ENCODE results near the gene KCNN3.

KCNN3 gene

GRCh38 chr1:154809436-154810413 is 60.4 kb downstream of the KCNN3 start (continued):
- TF ChIP-seq POU6F1 (CRISPR knock-in tag; IDR thresholded peaks at IDR 0.05; ENCODE audit: borderline replicate concordance, low read depth) (no peak), TCF4 (CRISPR knock-in tag; IDR thresholded peaks at IDR 0.05; ENCODE audit: borderline replicate concordance) (no peak), TOX (CRISPR knock-in tag; IDR thresholded peaks at IDR 0.05; ENCODE audit: borderline replicate concordance) (no peak), ZC3H10 (CRISPR knock-in tag; IDR thresholded peaks at IDR 0.05) (no peak), ZNF565 (CRISPR knock-in tag; conservative IDR thresholded peaks at IDR 0.05; ENCODE audit: low read depth) (no peak)

GRCh38 chr1:154808909-154809262 is 61.2 kb downstream of the KCNN3 start:
- TF ChIP-seq, protein P1, sequence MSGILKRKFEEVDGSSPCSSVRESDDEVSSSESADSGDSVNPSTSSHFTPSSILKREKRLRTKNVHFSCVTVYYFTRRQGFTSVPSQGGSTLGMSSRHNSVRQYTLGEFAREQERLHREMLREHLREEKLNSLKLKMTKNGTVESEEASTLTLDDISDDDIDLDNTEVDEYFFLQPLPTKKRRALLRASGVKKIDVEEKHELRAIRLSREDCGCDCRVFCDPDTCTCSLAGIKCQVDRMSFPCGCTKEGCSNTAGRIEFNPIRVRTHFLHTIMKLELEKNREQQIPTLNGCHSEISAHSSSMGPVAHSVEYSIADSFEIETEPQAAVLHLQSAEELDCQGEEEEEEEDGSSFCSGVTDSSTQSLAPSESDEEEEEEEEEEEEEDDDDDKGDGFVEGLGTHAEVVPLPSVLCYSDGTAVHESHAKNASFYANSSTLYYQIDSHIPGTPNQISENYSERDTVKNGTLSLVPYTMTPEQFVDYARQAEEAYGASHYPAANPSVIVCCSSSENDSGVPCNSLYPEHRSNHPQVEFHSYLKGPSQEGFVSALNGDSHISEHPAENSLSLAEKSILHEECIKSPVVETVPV (CRISPR knock-in tag; IDR thresholded peaks at IDR 0.05) = no peak
- TF ChIP-seq ZFP30 (CRISPR knock-in tag; IDR thresholded peaks at IDR 0.05) = no peak
- no peak for TF ChIP-seq RARB (CRISPR knock-in tag; IDR thresholded peaks at IDR 0.05)
- no peak for TF ChIP-seq ZC3H10 (CRISPR knock-in tag; IDR thresholded peaks at IDR 0.05)
- no peak for ATAC-seq

DNA sequence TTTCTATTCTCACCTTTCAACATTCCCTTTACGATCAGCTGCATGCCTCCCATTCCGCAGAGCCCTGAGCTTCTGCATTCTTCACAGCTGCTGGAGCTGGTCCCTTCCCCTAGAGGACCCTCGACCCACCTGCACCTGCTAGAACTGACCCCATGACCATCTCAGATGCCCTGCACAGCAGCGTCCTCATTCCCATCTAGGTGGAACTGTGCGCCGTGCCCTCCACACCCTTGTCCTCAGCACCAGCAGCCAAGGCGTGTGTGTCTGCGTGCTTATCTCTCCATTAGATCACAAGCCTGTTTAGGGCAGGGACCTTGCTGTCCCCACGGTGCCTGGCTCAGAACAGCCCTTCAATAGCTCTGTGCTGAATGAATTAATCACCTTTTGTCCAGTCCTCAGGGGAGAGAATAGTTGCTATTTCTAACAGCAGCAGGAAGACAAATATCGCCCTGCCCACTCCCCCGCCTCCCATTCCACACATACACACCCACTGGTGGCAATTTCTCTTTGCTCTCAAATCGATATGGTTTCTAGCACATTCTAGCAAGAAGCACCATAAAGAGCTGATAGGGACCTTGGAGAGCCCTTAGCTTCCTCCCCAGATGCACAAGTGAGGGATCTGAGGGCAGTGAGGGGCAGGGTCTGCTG is 61.7 kb downstream of the KCNN3 start:
- no peak for ATAC-seq
- TF ChIP-seq GLIS3 (CRISPR knock-in tag; IDR thresholded peaks at IDR 0.05) (no peak), PPARA (CRISPR knock-in tag; IDR thresholded peaks at IDR 0.05; ENCODE audit: borderline replicate concordance) (no peak)

DNA sequence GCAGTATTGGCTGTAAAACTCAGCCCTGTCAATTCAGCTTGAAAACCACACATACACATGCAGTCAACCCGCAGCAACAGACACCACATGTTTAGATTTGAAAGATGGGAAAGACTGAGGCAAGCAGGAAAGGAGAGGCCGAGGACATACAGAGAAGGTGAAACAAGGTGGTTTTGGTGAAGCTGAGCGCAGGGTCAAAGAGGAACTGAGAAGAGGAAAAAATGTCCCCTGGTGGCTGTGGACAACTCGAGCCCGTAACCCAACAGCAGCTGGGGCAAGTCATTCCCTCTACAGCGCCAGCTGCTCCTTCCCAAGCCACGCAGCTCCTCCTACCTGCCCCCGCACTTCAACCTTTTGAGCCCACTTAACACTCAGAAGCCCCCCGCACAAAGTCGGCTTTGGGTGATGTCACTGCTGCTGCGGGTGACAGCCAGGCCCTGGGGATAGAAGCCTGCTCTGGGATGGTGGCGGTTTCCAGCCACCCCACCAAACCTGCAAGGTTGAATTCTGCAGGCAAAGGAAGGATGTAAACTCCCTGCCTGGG is 63.0 kb downstream of the KCNN3 start:
- no peak for TF ChIP-seq ZFP30 (CRISPR knock-in tag; IDR thresholded peaks at IDR 0.05)
- TF ChIP-seq RARB (CRISPR knock-in tag; IDR thresholded peaks at IDR 0.05) = no peak
- TF ChIP-seq ARNTL (CRISPR knock-in tag; IDR thresholded peaks at IDR 0.05; ENCODE audit: borderline replicate concordance, low read depth) = no peak
- TF ChIP-seq, protein P1 (CRISPR knock-in tag; IDR thresholded peaks at IDR 0.05) = no peak
- TF ChIP-seq ZNF8 (CRISPR knock-in tag; IDR thresholded peaks at IDR 0.05) = no peak
- no peak for TF ChIP-seq ISL1 (CRISPR knock-in tag; IDR thresholded peaks at IDR 0.05)
- no peak for TF ChIP-seq PPARA (CRISPR knock-in tag; IDR thresholded peaks at IDR 0.05; ENCODE audit: borderline replicate concordance)
- TF ChIP-seq PATZ1 (CRISPR knock-in tag; IDR thresholded peaks at IDR 0.05; ENCODE audit: borderline replicate concordance) = no peak
- no peak for TF ChIP-seq GLIS3 (CRISPR knock-in tag; IDR thresholded peaks at IDR 0.05)
- no peak for TF ChIP-seq SNAI2 (CRISPR knock-in tag; IDR thresholded peaks at IDR 0.05)
- TF ChIP-seq CSDC2 (CRISPR knock-in tag; IDR thresholded peaks at IDR 0.05) = no peak
- no peak for TF ChIP-seq TOX (CRISPR knock-in tag; IDR thresholded peaks at IDR 0.05; ENCODE audit: borderline replicate concordance)
- no peak for TF ChIP-seq CREB5 (CRISPR knock-in tag; IDR thresholded peaks at IDR 0.05; ENCODE audit: low read depth)
- ATAC-seq = no peak

All from SK-N-SH treated with all-trans-retinoic acid at 6 μM for 48 hours (cell line).